Mucosa of rectum (tissue), 2 donors: ENCODE measurements around the gene CAMK1D.
"Not testable (repeated sequence)": the region's sequence is repeated elsewhere in the genome, so short reads cannot be mapped to it uniquely, and the experiment has no call there.

Source experiments
- H3K27ac ChIP-seq, 2 donors: one replicate each; pipeline ENCODE4 v1.7.0; 2013; ENCODE audit warnings: inconsistent platforms in 2 of 2, low read depth in 2 of 2, low read length in 2 of 2
- H3K27me3 ChIP-seq, 2 donors: one replicate each; pipeline ENCODE4 v1.7.0; 2013; ENCODE audit warnings: low read length in 2 of 2; ENCODE audit not compliant: control insufficient read depth in 2 of 2, insufficient read depth in 2 of 2
- H3K36me3 ChIP-seq, 2 donors: one replicate each; pipeline ENCODE4 v1.7.0; 2013; ENCODE audit warnings: low read length in 2 of 2; ENCODE audit not compliant: control insufficient read depth in 2 of 2, insufficient read depth in 2 of 2
- H3K4me1 ChIP-seq, 2 donors: one replicate each; pipeline ENCODE4 v1.7.0; 2013; ENCODE audit warnings: low read length in 2 of 2, mild to moderate bottlenecking in 1 of 2; ENCODE audit not compliant: control insufficient read depth in 2 of 2, insufficient read depth in 2 of 2
- H3K4me3 ChIP-seq, 2 donors: one replicate each; pipeline ENCODE4 v1.7.0; 2013; ENCODE audit warnings: low read length in 2 of 2
- H3K9ac ChIP-seq, 2 donors: one replicate each; pipeline ENCODE4 v1.7.0; 2013; ENCODE audit warnings: low read length in 2 of 2, low read depth in 1 of 2, mild to moderate bottlenecking in 1 of 2
- H3K9me3 ChIP-seq, 2 donors: one replicate each; pipeline ENCODE4 v1.7.0; 2013; ENCODE audit warnings: low read length in 2 of 2; ENCODE audit not compliant: control insufficient read depth in 2 of 2
- donor health status: healthy.
- donor health status: Normal muscosa, but diverticular disease.

CAMK1D gene

GRCh38 chr10:12704488-12704887, 355.1 kb downstream of the CAMK1D start:
- no peak overlapping the region for H3K27ac ChIP-seq

GRCh38 chr10:12705943-12706342, 356.6 kb downstream of the CAMK1D start:
- H3K36me3 ChIP-seq, result no peaks in the 10 kb centered on the region
- H3K4me1 ChIP-seq, result peaks cover 10 to 30% of the 10 kb centered on the region in 2 donors
- no peaks in the 10 kb centered on the region for H3K27me3 ChIP-seq
- no peaks in the 10 kb centered on the region for H3K9me3 ChIP-seq
- no peak overlapping the region for H3K4me3 ChIP-seq
- H3K9ac ChIP-seq, result no peak overlapping the region
- H3K27ac ChIP-seq, result no peak overlapping the region

More at GRCh38 chr10:12704488-12704887, 355.1 kb downstream of the CAMK1D start:
- Histone ChIP-seq H3K36me3 (no peaks in the 10 kb centered on the region), H3K9me3 (no peaks in the 10 kb centered on the region), H3K9ac (no peak overlapping the region), H3K27me3 (no peaks in the 10 kb centered on the region), H3K4me1 (peaks cover 16 to 27% of the 10 kb centered on the region in 2 donors), H3K4me3 (no peak overlapping the region)

GRCh38 chr10:12707461-12708185, 358.3 kb downstream of the CAMK1D start:
- Histone ChIP-seq H3K27me3 (no peaks in the 10 kb centered on the region), H3K9ac (peak overlapping the region in 1 of 2 donors; percentile 18), H3K4me1 (peaks cover 8 to 31% of the 10 kb centered on the region in 2 donors), H3K4me3 (no peak overlapping the region), H3K27ac (peak overlapping the region; percentile 56), H3K36me3 (no peaks in the 10 kb centered on the region), H3K9me3 (no peaks in the 10 kb centered on the region)

- Histone ChIP-seq H3K4me1 (peaks cover 8 to 31% of the 10 kb centered on the region in 2 donors), H3K27me3 (no peaks in the 10 kb centered on the region), H3K9ac (no peak overlapping the region), H3K4me3 (no peak overlapping the region), H3K36me3 (no peaks in the 10 kb centered on the region), H3K9me3 (no peaks in the 10 kb centered on the region), H3K27ac (peak overlapping the region in 1 of 2 donors; percentile 56)
These were observed 359.7 kb downstream of the CAMK1D start for GRCh38 chr10:12709000-12709401.

GRCh38 chr10:12709521-12709963, 360.2 kb downstream of the CAMK1D start:
- Histone ChIP-seq H3K27ac (peak overlapping the region in 1 of 2 donors; percentile 1), H3K27me3 (no peaks in the 10 kb centered on the region), H3K4me1 (peaks cover 8 to 31% of the 10 kb centered on the region in 2 donors), H3K4me3 (no peak overlapping the region), H3K36me3 (no peaks in the 10 kb centered on the region), H3K9ac (no peak overlapping the region), H3K9me3 (no peaks in the 10 kb centered on the region)

- H3K4me1 ChIP-seq, result peaks cover 8 to 31% of the 10 kb centered on the region in 2 donors
- no peaks in the 10 kb centered on the region for H3K36me3 ChIP-seq
- H3K4me3 ChIP-seq, result no peak overlapping the region
- no peaks in the 10 kb centered on the region for H3K9me3 ChIP-seq
- no peaks in the 10 kb centered on the region for H3K27me3 ChIP-seq
- no peak overlapping the region for H3K9ac ChIP-seq
- H3K27ac ChIP-seq, result peak overlapping the region in 1 of 2 donors; percentile 1
These were observed 360.8 kb downstream of the CAMK1D start for GRCh38 chr10:12710157-12710556.

- no peaks in the 10 kb centered on the region for H3K36me3 ChIP-seq
- no peak overlapping the region for H3K9ac ChIP-seq
- H3K4me3 ChIP-seq, result no peak overlapping the region
- no peak overlapping the region for H3K27ac ChIP-seq
- H3K27me3 ChIP-seq, result no peaks in the 10 kb centered on the region
- H3K9me3 ChIP-seq, result no peaks in the 10 kb centered on the region
- H3K4me1 ChIP-seq, result peaks cover 8 to 31% of the 10 kb centered on the region in 2 donors
These were observed 361.4 kb downstream of the CAMK1D start for GRCh38 chr10:12710594-12711349.

GRCh38 chr10:12711350-12711708, 362.0 kb downstream of the CAMK1D start:
- no peaks in the 10 kb centered on the region for H3K27me3 ChIP-seq
- no peak overlapping the region for H3K27ac ChIP-seq
- no peak overlapping the region for H3K4me3 ChIP-seq
- no peaks in the 10 kb centered on the region for H3K36me3 ChIP-seq
- H3K4me1 ChIP-seq, result peaks cover 8 to 31% of the 10 kb centered on the region in 2 donors
- H3K9ac ChIP-seq, result no peak overlapping the region
- H3K9me3 ChIP-seq, result no peaks in the 10 kb centered on the region

GRCh38 chr10:12712293-12712983, 363.1 kb downstream of the CAMK1D start:
- no peaks in the 10 kb centered on the region for H3K27me3 ChIP-seq
- H3K36me3 ChIP-seq, result no peaks in the 10 kb centered on the region
- H3K4me1 ChIP-seq, result peaks cover 8 to 24% of the 10 kb centered on the region in 2 donors
- no peak overlapping the region for H3K27ac ChIP-seq
- no peak overlapping the region for H3K4me3 ChIP-seq
- H3K9me3 ChIP-seq, result no peaks in the 10 kb centered on the region
- H3K9ac ChIP-seq, result no peak overlapping the region

- not testable (repeated sequence) for H3K4me3 ChIP-seq, H3K27me3 ChIP-seq, H3K27ac ChIP-seq, H3K9me3 ChIP-seq, H3K9ac ChIP-seq, H3K36me3 ChIP-seq
- peaks cover 6 to 18% of the 10 kb centered on the region in 2 donors for H3K4me1 ChIP-seq
These were observed 363.6 kb downstream of the CAMK1D start for GRCh38 chr10:12712984-12713316.
